Fibroblast of villous mesenchyme (primary cell): ENCODE measurements around the gene CXCR3. TPM values are rescaled to one million over a fixed set of nuclear protein-coding genes. Genes with fewer than 3 reads are reported as not detected.

Experiments used
- DNase-seq: peaks from one replicate; pipeline ENCODE4 v3.0.0-alpha.2; 2010; ENCODE audit warnings: low read depth
- H3K4me3 ChIP-seq: 2 replicates; pipeline ENCODE4 v1.5.1; 2011; ENCODE audit warnings: low read depth, mild to moderate bottlenecking, low read length
- total RNA-seq: library from RNA; depleted of rRNA; stranded (reverse); fragments of >200 nt; gene quantifications from 2 replicates; pipeline ENCODE4 v1.2.3, GENCODE V29; 2012
- TF ChIP-seq, protein P1 (sequence below): IDR thresholded peaks from 2 replicates; pipeline ENCODE4 v1.5.1; 2012; ENCODE audit warnings: low read depth, mild to moderate bottlenecking, low read length; ENCODE audit not compliant: insufficient read depth

The CXCR3 gene
- total RNA-seq, 1 donor, result not detected

DNA sequence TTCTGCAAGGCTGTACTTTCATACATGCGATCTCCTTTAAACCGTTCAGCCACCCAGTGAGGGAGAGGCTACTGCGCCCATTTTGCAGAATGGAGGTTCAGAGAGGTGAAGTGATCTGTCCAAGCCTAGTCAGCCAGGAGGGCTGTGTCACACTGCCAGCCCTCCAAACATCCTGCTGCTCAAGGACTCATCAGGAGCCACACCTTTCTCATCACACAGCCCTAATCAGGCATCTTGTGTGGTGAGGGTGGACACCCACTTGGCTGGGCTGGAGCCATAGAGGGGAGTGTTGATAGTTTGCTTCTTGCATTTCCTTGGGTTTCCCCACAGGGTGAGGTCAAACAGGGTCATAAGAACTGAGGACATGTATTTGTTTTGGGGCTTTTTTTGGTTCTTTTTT, 5.4 kb upstream of the CXCR3 start:
- TF ChIP-seq, protein P1, sequence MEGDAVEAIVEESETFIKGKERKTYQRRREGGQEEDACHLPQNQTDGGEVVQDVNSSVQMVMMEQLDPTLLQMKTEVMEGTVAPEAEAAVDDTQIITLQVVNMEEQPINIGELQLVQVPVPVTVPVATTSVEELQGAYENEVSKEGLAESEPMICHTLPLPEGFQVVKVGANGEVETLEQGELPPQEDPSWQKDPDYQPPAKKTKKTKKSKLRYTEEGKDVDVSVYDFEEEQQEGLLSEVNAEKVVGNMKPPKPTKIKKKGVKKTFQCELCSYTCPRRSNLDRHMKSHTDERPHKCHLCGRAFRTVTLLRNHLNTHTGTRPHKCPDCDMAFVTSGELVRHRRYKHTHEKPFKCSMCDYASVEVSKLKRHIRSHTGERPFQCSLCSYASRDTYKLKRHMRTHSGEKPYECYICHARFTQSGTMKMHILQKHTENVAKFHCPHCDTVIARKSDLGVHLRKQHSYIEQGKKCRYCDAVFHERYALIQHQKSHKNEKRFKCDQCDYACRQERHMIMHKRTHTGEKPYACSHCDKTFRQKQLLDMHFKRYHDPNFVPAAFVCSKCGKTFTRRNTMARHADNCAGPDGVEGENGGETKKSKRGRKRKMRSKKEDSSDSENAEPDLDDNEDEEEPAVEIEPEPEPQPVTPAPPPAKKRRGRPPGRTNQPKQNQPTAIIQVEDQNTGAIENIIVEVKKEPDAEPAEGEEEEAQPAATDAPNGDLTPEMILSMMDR, result no peak
- H3K4me3 ChIP-seq, result no peak overlapping the region
- DNase-seq, result no peak

DNA sequence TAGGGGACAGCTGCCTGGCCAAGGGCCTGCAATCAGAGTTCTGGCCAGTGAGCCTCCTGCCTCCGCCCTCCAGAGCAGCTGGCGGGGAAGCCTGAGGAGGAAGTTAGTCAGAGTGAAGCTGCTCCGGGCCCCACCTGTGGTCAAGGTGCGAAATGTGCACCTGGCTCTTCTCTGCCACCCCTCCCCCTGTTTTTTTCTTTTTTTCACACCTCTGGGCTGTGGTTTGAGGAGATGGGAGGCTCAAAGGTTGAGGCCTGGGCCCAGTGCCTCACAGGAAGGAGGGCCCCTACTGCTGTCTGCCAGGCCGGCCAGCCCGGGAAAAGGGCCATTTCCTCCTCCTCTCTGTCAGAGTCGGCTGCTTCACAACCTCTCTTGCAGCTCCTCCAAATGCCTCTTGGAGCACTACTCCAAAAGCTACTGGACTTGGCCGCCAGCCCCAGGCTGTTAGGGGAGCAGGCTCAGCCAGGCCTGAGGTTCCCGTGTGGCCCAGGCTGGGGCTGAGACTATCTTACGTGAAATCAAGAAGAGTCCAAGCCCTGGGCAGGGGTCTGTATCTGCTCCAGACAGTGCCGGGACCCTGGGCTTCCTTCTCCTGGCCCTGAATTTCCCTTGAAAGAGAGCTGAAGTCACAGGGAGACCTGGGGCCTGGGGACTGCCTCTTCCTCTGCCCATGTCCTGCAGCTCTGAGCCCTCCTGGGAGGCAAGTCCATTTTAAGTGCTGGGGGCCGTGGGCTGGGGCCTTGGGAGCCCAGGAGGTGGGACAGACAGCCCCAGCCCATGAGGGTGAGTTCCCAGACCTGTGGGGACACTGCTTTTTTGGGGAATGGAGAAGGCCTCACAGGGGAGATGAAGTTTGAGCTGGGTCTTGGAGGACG, 4.5 kb upstream of the CXCR3 start:
- no peak overlapping the region for H3K4me3 ChIP-seq
- TF ChIP-seq, protein P1, result peak; percentile 23
- peak; percentile 52 for DNase-seq

DNA sequence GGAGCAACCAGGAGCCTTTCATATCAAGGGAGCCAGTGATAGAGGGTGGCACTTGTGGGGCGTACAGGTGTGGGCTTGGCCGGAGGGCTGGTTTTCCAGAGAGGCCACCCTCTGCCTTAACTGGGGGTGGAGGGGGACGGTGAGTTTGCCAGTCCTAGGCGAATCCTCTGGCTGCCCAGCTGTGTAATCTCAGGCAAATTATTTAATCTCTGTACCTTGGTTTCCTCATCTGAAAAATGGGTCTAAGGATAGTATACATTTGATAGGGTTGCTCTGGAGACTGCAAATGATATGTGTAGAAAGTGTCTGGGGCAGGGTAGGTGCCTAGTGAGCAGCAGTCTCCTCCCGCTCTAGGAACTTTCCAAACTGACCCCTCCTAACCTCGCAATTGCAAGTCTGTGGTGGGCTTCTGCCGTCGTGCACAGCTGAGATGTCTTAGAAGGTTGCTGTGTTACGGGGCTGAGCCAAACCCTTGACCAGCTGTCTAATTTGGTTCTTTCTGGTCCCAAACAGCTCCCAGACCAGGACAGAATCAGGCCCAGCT, 3.8 kb upstream of the CXCR3 start:
- TF ChIP-seq, protein P1, result no peak
- DNase-seq, result no peak

DNA sequence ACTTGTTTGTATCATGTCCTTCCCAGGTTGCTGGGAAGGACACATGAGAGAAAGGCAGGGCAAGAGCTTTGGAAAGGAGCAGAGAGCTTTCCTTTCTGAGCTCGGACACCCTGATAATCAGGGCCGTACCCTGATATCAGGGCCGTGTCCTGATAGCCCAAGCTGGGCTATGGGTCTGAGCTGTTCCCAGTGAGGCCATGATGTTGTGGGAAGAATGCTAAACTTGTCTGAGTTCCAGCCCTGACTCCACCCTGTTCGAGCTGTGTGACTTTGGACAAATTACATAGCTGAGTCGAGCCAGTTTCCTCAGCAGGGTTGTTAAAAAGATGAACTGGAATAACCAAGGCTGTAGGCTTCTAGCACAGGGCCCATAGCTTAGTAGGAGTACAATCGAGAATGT, 3.3 kb upstream of the CXCR3 start:
- TF ChIP-seq, protein P1, result no peak
- peak; percentile 12 for DNase-seq
- H3K4me3 ChIP-seq, result no peak overlapping the region

More for the DNA sequence above, 3.8 kb upstream of the CXCR3 start:
- H3K4me3 ChIP-seq, result no peak overlapping the region

DNA sequence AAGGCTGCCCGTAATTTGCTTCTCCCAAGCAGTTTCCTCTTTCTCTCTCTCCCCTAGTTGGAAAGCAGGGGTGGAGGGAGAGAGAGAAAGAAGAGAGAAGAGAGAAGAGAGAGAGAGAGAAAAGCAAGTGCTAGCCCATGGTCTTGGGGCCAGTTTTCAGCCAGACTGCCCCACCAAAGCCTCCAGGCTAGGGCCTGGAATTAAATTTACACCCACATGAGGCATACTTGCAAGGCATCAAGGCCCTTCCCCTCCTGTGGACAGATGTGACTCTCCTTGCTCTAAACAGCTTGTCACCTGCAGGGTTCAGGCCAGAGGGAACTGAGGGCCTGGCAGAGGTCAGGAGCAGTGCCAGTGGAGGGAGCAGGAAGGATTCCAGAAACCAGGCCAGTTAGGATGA, 1.7 kb upstream of the CXCR3 start:
- no peak overlapping the region for H3K4me3 ChIP-seq
- DNase-seq, result no peak
- TF ChIP-seq, protein P1, result no peak

DNA sequence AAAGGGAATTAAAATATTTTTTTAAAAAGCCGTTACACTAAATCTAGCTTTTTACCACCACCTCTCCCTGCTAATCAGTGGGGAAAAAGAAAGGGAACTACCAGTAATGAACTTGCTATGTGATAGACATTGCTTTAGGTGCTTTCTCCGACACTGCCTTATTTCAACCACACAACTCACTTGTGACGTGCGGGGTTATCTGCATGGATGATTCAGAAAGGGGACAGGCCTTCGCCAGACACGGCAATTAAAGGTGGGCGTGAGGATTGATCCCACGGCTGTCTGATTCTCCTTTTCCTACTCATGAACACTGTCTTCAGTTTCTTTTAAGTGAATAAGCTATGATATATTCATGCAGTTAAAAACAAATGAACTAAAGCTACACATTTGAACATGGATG, 882 bp upstream of the CXCR3 start:
- H3K4me3 ChIP-seq, result no peak overlapping the region

More for the DNA sequence above, 882 bp upstream of the CXCR3 start:
- TF ChIP-seq, protein P1, result no peak
- DNase-seq, result no peak
